ENCODE measurements around the gene ACOX3.
"Not testable (repeated sequence)": the region's sequence is repeated elsewhere in the genome, so short reads cannot be mapped to it uniquely, and the experiment has no call there.

ACOX3 gene

GRCh38 chr4:8350352-8350751, 90.2 kb downstream of the ACOX3 start:
- Histone ChIP-seq H3K36me3 (no peaks in the 10 kb centered on the region), H3K27me3 (no peaks in the 10 kb centered on the region)
- TF ChIP-seq CTCF (IDR thresholded peaks at IDR 0.05), result no peak

GRCh38 chr4:8349664-8350236, 90.8 kb downstream of the ACOX3 start:
- Histone ChIP-seq H3K9me3 (no peaks in the 10 kb centered on the region), H3K4me1 (ENCODE audit: control insufficient read depth in 1 of 2, insufficient read depth in 1 of 2, low read depth in 1 of 2, low read length in 1 of 2) (peaks cover 6 to 7% of the 10 kb centered on the region in 2 experiments), H3K36me3 (no peaks in the 10 kb centered on the region), H3K27ac (no peak overlapping the region), H3K27me3 (no peaks in the 10 kb centered on the region), H3K4me3 (ENCODE audit: low read depth in 1 of 2, low read length in 1 of 2) (no peak overlapping the region)
- TF ChIP-seq CTCF (IDR thresholded peaks at IDR 0.05), result no peak

More at GRCh38 chr4:8350352-8350751, 90.2 kb downstream of the ACOX3 start:
- H3K4me3 ChIP-seq (ENCODE audit: low read depth in 1 of 2, low read length in 1 of 2), result no peak overlapping the region
- peaks cover 6 to 7% of the 10 kb centered on the region in 2 experiments for H3K4me1 ChIP-seq (ENCODE audit: control insufficient read depth in 1 of 2, insufficient read depth in 1 of 2, low read depth in 1 of 2, low read length in 1 of 2)
- no peak overlapping the region for H3K27ac ChIP-seq
- H3K9me3 ChIP-seq, result no peaks in the 10 kb centered on the region

- H3K4me3 ChIP-seq (ENCODE audit: low read depth in 1 of 2, low read length in 1 of 2); H3K36me3 ChIP-seq; H3K27ac ChIP-seq; H3K9me3 ChIP-seq; H3K4me1 ChIP-seq (ENCODE audit: control insufficient read depth in 1 of 2, insufficient read depth in 1 of 2, low read depth in 1 of 2, low read length in 1 of 2); H3K27me3 ChIP-seq: not testable (repeated sequence)
These were observed 91.3 kb downstream of the ACOX3 start for GRCh38 chr4:8349236-8349635.

- Histone ChIP-seq H3K4me1 (ENCODE audit: control insufficient read depth in 1 of 2, insufficient read depth in 1 of 2, low read depth in 1 of 2, low read length in 1 of 2) (peaks cover 6 to 7% of the 10 kb centered on the region in 2 experiments), H3K9me3 (no peaks in the 10 kb centered on the region), H3K27ac (no peak overlapping the region), H3K27me3 (no peaks in the 10 kb centered on the region), H3K36me3 (no peaks in the 10 kb centered on the region), H3K4me3 (ENCODE audit: low read depth in 1 of 2, low read length in 1 of 2) (no peak overlapping the region)
- TF ChIP-seq CTCF (IDR thresholded peaks at IDR 0.05), result no peak
These were observed 92.5 kb downstream of the ACOX3 start for GRCh38 chr4:8348071-8348470.

GRCh38 chr4:8347660-8348059, 92.9 kb downstream of the ACOX3 start:
- Histone ChIP-seq H3K27ac (no peak overlapping the region), H3K36me3 (no peaks in the 10 kb centered on the region), H3K9me3 (no peaks in the 10 kb centered on the region), H3K4me1 (ENCODE audit: control insufficient read depth in 1 of 2, insufficient read depth in 1 of 2, low read depth in 1 of 2, low read length in 1 of 2) (peaks cover 6 to 7% of the 10 kb centered on the region in 2 experiments), H3K27me3 (no peaks in the 10 kb centered on the region), H3K4me3 (ENCODE audit: low read depth in 1 of 2, low read length in 1 of 2) (no peak overlapping the region)
- TF ChIP-seq CTCF (IDR thresholded peaks at IDR 0.05), result no peak

GRCh38 chr4:8346838-8347605, 93.5 kb downstream of the ACOX3 start:
- no peaks in the 10 kb centered on the region for H3K36me3 ChIP-seq
- peaks cover 6 to 7% of the 10 kb centered on the region in 2 experiments for H3K4me1 ChIP-seq (ENCODE audit: control insufficient read depth in 1 of 2, insufficient read depth in 1 of 2, low read depth in 1 of 2, low read length in 1 of 2)
- H3K4me3 ChIP-seq (ENCODE audit: low read depth in 1 of 2, low read length in 1 of 2), result no peak overlapping the region
- no peaks in the 10 kb centered on the region for H3K27me3 ChIP-seq
- TF ChIP-seq CTCF (IDR thresholded peaks at IDR 0.05), result no peak
- no peak overlapping the region for H3K27ac ChIP-seq
- no peaks in the 10 kb centered on the region for H3K9me3 ChIP-seq

Measured in neutrophil (primary cell).